Measurements from ENCODE around the gene BBS7. TPM values are rescaled to one million over a fixed set of nuclear protein-coding genes. Genes with fewer than 3 reads are reported as not detected.

BBS7 gene
- total and polyA plus RNA-seq, 9 of the 15 experiments (the other 6 are each of a cell fraction or from before 2014, with no cell fraction given), result 13.4 to 25.8 (median 16.4) TPM

DNA sequence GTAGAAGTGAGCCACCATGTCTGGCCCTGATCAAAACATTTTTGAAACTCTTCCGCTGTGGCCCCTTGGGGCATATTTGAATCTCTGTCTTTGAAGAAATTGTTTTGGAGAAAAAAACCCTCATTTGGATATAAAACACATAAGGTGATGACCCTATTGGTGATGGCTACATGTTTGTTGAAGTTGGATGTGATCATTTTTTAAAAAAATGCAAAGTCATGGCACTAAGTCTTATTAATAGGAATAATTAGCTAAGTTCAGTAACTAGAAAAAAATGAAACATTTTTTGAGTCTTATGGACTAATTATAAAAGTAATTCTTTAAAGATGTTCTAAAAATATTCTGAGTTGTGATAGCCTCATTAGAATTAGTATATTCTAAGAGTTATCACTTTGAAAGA, 17.9 kb upstream of the BBS7 start:
- in situ Hi-C loops (cut with MboI) (no loop called here), intact Hi-C loops (cut with micrococcal nuclease) (no loop called here)
- CTCF ChIA-PET (ENCODE audit: low intra/inter-chr PET ratio), result no interaction called here

DNA sequence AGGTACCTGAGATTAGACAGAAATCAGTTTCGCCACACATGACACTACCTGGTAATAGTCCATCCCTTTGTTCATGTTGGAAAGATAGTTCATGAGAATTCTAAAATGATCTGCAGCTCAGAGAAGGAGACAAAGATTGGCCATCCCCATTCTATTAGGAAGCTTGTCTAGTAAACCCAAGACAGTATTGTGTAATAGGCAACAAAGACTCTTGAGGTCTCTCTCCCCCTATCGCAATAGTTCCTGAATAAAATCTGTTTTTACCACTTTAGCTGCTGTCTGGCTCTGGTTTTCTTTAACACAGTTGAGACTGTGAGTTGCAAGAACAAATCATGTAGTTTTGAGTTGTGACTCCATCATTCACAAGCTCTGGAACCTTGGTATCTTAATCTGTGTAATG, 14.8 kb upstream of the BBS7 start:
- no peaks in the 10 kb centered on the region for H4K20me1 ChIP-seq (replicated peaks; ENCODE audit: control insufficient read depth, insufficient read depth, low read length)
- H3K27ac ChIP-seq (ENCODE audit: extremely low read depth, low read depth, low read length), result no peak overlapping the region
- ATAC-seq (no peak), DNase-seq (ENCODE audit: extremely low read depth in 1 of 4, low spot score in 3 of 4) (no peak), FAIRE-seq (no peak)
- H3K27me3 ChIP-seq (ENCODE audit: control insufficient read depth in 2 of 2, insufficient read depth in 2 of 2, low read length in 2 of 2), result no peaks in the 10 kb centered on the region
- intact Hi-C loops (cut with micrococcal nuclease) (no loop called here), in situ Hi-C loops (cut with MboI) (no loop called here)
- no peaks in the 10 kb centered on the region for H3K4me1 ChIP-seq (replicated peaks in 1 of 2; ENCODE audit: control insufficient read depth in 2 of 2, insufficient read depth in 2 of 2, low read length in 2 of 2)
- ChIA-PET CTCF (ENCODE audit: low intra/inter-chr PET ratio) (no interaction called here), POLR2A (no interaction called here)
- H3K9ac ChIP-seq (ENCODE audit: insufficient read depth in 1 of 2, low read depth in 2 of 2, low read length in 2 of 2), result no peak overlapping the region
- no peak overlapping the region for H2AFZ ChIP-seq (ENCODE audit: low read depth, low read length)
- no TSS peak for BruUV-seq (replicated peaks)
- no peaks in the 10 kb centered on the region for H3K79me2 ChIP-seq (ENCODE audit: control insufficient read depth, insufficient read depth, low read length)
- H3K36me3 ChIP-seq (ENCODE audit: control insufficient read depth, insufficient read depth, low read length), result no peaks in the 10 kb centered on the region
- H3K9me3 ChIP-seq (replicated peaks; ENCODE audit: control insufficient read depth, insufficient read depth, low read depth, low read length), result no peaks in the 10 kb centered on the region
- no peak overlapping the region for H3K4me2 ChIP-seq (ENCODE audit: insufficient read depth, low read length)
- no peaks in the 10 kb centered on the region for H3K9me1 ChIP-seq (ENCODE audit: control insufficient read depth, insufficient read depth, low read length)
- H3K4me3 ChIP-seq, result no peak overlapping the region
- 0% methylated on average over 2 of the region's 2 CpGs for WGBS (ENCODE audit: insufficient coverage, low coverage, missing lambda C conversion rate)
- TF ChIP-seq CEBPB (tag; IDR thresholded peaks at IDR 0.05), result peak; percentile 70; the same call in 1 of the 2 replicates
- TF ChIP-seq, protein P1, sequence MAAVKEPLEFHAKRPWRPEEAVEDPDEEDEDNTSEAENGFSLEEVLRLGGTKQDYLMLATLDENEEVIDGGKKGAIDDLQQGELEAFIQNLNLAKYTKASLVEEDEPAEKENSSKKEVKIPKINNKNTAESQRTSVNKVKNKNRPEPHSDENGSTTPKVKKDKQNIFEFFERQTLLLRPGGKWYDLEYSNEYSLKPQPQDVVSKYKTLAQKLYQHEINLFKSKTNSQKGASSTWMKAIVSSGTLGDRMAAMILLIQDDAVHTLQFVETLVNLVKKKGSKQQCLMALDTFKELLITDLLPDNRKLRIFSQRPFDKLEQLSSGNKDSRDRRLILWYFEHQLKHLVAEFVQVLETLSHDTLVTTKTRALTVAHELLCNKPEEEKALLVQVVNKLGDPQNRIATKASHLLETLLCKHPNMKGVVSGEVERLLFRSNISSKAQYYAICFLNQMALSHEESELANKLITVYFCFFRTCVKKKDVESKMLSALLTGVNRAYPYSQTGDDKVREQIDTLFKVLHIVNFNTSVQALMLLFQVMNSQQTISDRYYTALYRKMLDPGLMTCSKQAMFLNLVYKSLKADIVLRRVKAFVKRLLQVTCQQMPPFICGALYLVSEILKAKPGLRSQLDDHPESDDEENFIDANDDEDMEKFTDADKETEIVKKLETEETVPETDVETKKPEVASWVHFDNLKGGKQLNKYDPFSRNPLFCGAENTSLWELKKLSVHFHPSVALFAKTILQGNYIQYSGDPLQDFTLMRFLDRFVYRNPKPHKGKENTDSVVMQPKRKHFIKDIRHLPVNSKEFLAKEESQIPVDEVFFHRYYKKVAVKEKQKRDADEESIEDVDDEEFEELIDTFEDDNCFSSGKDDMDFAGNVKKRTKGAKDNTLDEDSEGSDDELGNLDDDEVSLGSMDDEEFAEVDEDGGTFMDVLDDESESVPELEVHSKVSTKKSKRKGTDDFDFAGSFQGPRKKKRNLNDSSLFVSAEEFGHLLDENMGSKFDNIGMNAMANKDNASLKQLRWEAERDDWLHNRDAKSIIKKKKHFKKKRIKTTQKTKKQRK (IDR thresholded peaks at IDR 0.05; ENCODE audit: borderline replicate concordance, low read depth, low read length), result no peak
- no peak for TF ChIP-seq ARID4B (CRISPR knock-in tag; IDR thresholded peaks at IDR 0.05)
- TF ChIP-seq RBM25 (IDR thresholded peaks at IDR 0.05; ENCODE audit: low read depth, low read length, severe bottlenecking), result no peak
- TF ChIP-seq PYGO2 (tag; IDR thresholded peaks at IDR 0.05), result no peak
- no peak for TF ChIP-seq NFRKB (IDR thresholded peaks at IDR 0.05; ENCODE audit: low read depth)

More for the DNA sequence above, 17.9 kb upstream of the BBS7 start:
- no peak for FAIRE-seq
- POLR2A ChIA-PET, result no interaction called here
- Histone ChIP-seq H3K4me3 (no peak overlapping the region), H3K9me3 (replicated peaks; ENCODE audit: control insufficient read depth, insufficient read depth, low read depth, low read length) (no peaks in the 10 kb centered on the region), H4K20me1 (replicated peaks; ENCODE audit: control insufficient read depth, insufficient read depth, low read length) (no peaks in the 10 kb centered on the region), H3K9ac (ENCODE audit: insufficient read depth in 1 of 2, low read depth in 2 of 2, low read length in 2 of 2) (no peak overlapping the region), H3K79me2 (ENCODE audit: control insufficient read depth, insufficient read depth, low read length) (no peaks in the 10 kb centered on the region), H3K4me1 (replicated peaks in 1 of 2; ENCODE audit: control insufficient read depth in 2 of 2, insufficient read depth in 2 of 2, low read length in 2 of 2) (no peaks in the 10 kb centered on the region), H3K9me1 (ENCODE audit: control insufficient read depth, insufficient read depth, low read length) (no peaks in the 10 kb centered on the region), H3K36me3 (ENCODE audit: control insufficient read depth, insufficient read depth, low read length) (no peaks in the 10 kb centered on the region), H2AFZ (ENCODE audit: low read depth, low read length) (no peak overlapping the region), H3K4me2 (ENCODE audit: insufficient read depth, low read length) (no peak overlapping the region), H3K27ac (ENCODE audit: extremely low read depth, low read depth, low read length) (no peak overlapping the region), H3K27me3 (ENCODE audit: control insufficient read depth in 2 of 2, insufficient read depth in 2 of 2, low read length in 2 of 2) (no peaks in the 10 kb centered on the region)
- ATAC-seq, result no peak
- WGBS (ENCODE audit: insufficient coverage, low coverage, missing lambda C conversion rate), result 57% methylated on average over 1 of the region's 1 CpG
- DNase-seq (ENCODE audit: extremely low read depth in 1 of 4, low spot score in 3 of 4), result no peak
- TF ChIP-seq NFE2L1 (tag; IDR thresholded peaks at IDR 0.05; ENCODE audit: borderline replicate concordance, low read depth) (peak; percentile 49; the same call in 1 of the 2 replicates), GATA2 (CRISPR knock-in tag; IDR thresholded peaks at IDR 0.05) (no peak), ZNF311 (CRISPR knock-in tag; IDR thresholded peaks at IDR 0.05) (no peak), MAFF (IDR thresholded peaks at IDR 0.05; ENCODE audit: low read length) (0 out of 2 replicates have a peak, but pooled peaks have one; percentile 32), SMAD4 (CRISPR knock-in tag; conservative IDR thresholded peaks at IDR 0.05) (no peak), MAFG (tag; conservative IDR thresholded peaks at IDR 0.05) (peak; percentile 47), ELF1 (tag; IDR thresholded peaks at IDR 0.05) (no peak)
- no TSS peak for BruUV-seq (replicated peaks)
